HCT116 (cell line): ENCODE data around the gene ARCN1. TPM values are rescaled to one million over a fixed set of nuclear protein-coding genes. Genes with fewer than 3 reads are reported as not detected.
A peak's percentile ranks its signal among the peaks of the same experiment; 100 is the strongest.

Source experiments
- ATAC-seq: fragments of 200-7000 bp; cut with Tn5 transposase; 2 replicates; pipeline ENCODE4 v1.9.1; 2020; ENCODE audit warnings: mild to moderate bottlenecking, moderate library complexity
- BruUV-seq: library from RNA; stranded (reverse); fragments of 400-500 nt; replicated peaks from 2 replicates; lab custom pipeline; 2021; lab: Mats Ljungman, UMichigan
- CTCF ChIA-PET: fragments of 300-600 bp; sonication (Branson Sonifier 250); formaldehyde crosslinking; loops from one replicate; lab custom pipeline; 2021; ENCODE audit warnings: antibody characterized with exemption; lab: Charles Lee
- POLR2A ChIA-PET: fragments of 300-600, 350-600 bp; sonication (Branson Sonifier 250); formaldehyde crosslinking; loops from one replicate; lab custom pipeline; 2021; ENCODE audit warnings: antibody characterized with exemption; lab: Charles Lee
- RAD21 ChIA-PET, 2 experiments: fragments of 300-600 bp; sonication (Branson Sonifier 250); formaldehyde crosslinking; loops; one replicate each; lab custom pipeline; 2023; ENCODE audit warnings: low total read pairs in 2 of 2; ENCODE audit not compliant: uncharacterized antibody in 2 of 2, unreplicated experiment in 2 of 2, low non-redundant PET in 1 of 2; lab: Charles Lee
- DNase-seq: peaks from one replicate; pipeline ENCODE4 v3.0.0-alpha.2; 2010; ENCODE audit warnings: low read depth, low spot score
- H2AFZ ChIP-seq: fragments of 200-600 bp; shearing (Covaris generic), sonication (generic); 2 replicates; pipeline ENCODE4 v1.6.1; 2017; ENCODE audit warnings: low read depth, mixed run types, mixed read lengths, antibody characterized with exemption, low read length; ENCODE audit not compliant: poor library complexity, severe bottlenecking
- H3K27ac ChIP-seq: 2 replicates; pipeline ENCODE4 v1.5.1; 2012; ENCODE audit warnings: low read depth, low read length
- H3K27me3 ChIP-seq: fragments of 200-600 bp; sonication (generic); 2 replicates; pipeline ENCODE4 v1.6.1; 2016; ENCODE audit warnings: mixed run types, low read length, mixed read lengths; ENCODE audit not compliant: insufficient read depth
- H3K36me3 ChIP-seq, 2 experiments: fragments of 200-500 bp in 1 of 2; fragments of 200-600 bp in 1 of 2; sonication (Bioruptor generic) in 1 of 2; sonication (generic) in 1 of 2; 2 replicates each; pipeline versions ENCODE4 v1.5.1 to v1.6.1; 2014 to 2016; ENCODE audit warnings: low read length in 2 of 2, inconsistent platforms in 1 of 2, mixed read lengths in 1 of 2, mixed run types in 1 of 2; ENCODE audit not compliant: insufficient read depth in 2 of 2, control insufficient read depth in 1 of 2
- H3K4me1 ChIP-seq, 2 experiments: fragments of 200-600 bp in 1 of 2; sonication (generic) in 1 of 2; 2 replicates each; pipeline versions ENCODE4 v1.5.1 to v1.6.1; 2012 to 2017; ENCODE audit warnings: low read length in 2 of 2, inconsistent platforms in 1 of 2, mild to moderate bottlenecking in 1 of 2, mixed read lengths in 1 of 2, mixed run types in 1 of 2, moderate library complexity in 1 of 2; ENCODE audit not compliant: insufficient read depth in 2 of 2, control insufficient read depth in 1 of 2
- H3K4me2 ChIP-seq: fragments of 200-600 bp; sonication (generic); 2 replicates; pipeline ENCODE4 v1.6.1; 2017; ENCODE audit warnings: mixed run types, low read length, mixed read lengths
- H3K4me3 ChIP-seq, 2 experiments: fragments of 200-600 bp in 1 of 2; sonication (generic) in 1 of 2; replicated peaks in 1 of 2; 2 replicates each; pipeline ENCODE4 v1.5.1; 2011 to 2016; ENCODE audit warnings: low read length in 2 of 2, control low read depth in 1 of 2, low read depth in 1 of 2, mild to moderate bottlenecking in 1 of 2, mixed read lengths in 1 of 2, mixed run types in 1 of 2
- H3K79me2 ChIP-seq: fragments of 200-600 bp; sonication (generic); 2 replicates; pipeline ENCODE4 v1.6.1; 2017; ENCODE audit warnings: mild to moderate bottlenecking, mixed run types, low read length, moderate library complexity, mixed read lengths; ENCODE audit not compliant: insufficient read depth
- H3K9ac ChIP-seq: fragments of 200-600 bp; sonication (generic); 2 replicates; pipeline ENCODE4 v1.6.1; 2016; ENCODE audit warnings: low read length, mixed read lengths
- H3K9me2 ChIP-seq: fragments of 200-600 bp; sonication (generic), shearing (Covaris generic); 2 replicates; pipeline ENCODE4 v1.6.1; 2017; ENCODE audit warnings: mixed run types, mild to moderate bottlenecking, moderate library complexity; ENCODE audit not compliant: insufficient read depth
- H3K9me3 ChIP-seq, 2 experiments: fragments of 200-500 bp in 1 of 2; fragments of 200-600 bp in 1 of 2; sonication (Bioruptor generic) in 1 of 2; sonication (generic) in 1 of 2; 2 replicates each; pipeline ENCODE4 v1.6.1; 2014 to 2017; ENCODE audit warnings: low read length in 2 of 2, mixed read lengths in 2 of 2, inconsistent platforms in 1 of 2, low read depth in 1 of 2, mild to moderate bottlenecking in 1 of 2, mixed run types in 1 of 2, moderate library complexity in 1 of 2; ENCODE audit not compliant: control insufficient read depth in 1 of 2, insufficient read depth in 1 of 2
- H4K20me1 ChIP-seq: fragments of 200-600 bp; sonication (generic), shearing (Covaris generic); 2 replicates; pipeline ENCODE4 v1.6.1; 2017; ENCODE audit warnings: mixed run types, mild to moderate bottlenecking, moderate library complexity; ENCODE audit not compliant: insufficient read depth
- CBX3 ChIP-seq: IDR thresholded peaks from 2 replicates; pipeline ENCODE4 v1.6.1; 2012; ENCODE audit warnings: low read depth
- JUND ChIP-seq: IDR thresholded peaks from 2 replicates; pipeline ENCODE4 v1.6.1; 2012
- POLR2A ChIP-seq: IDR thresholded peaks from 2 replicates; pipeline ENCODE4 v1.7.0; 2011; ENCODE audit warnings: borderline replicate concordance; ENCODE audit not compliant: insufficient read depth, insufficient read length; ENCODE audit errors: extremely low read depth
- RAD21 ChIP-seq: IDR thresholded peaks from 2 replicates; pipeline ENCODE4 v1.6.1; 2012; ENCODE audit warnings: low read depth, mild to moderate bottlenecking
- SP1 ChIP-seq: IDR thresholded peaks from 2 replicates; pipeline ENCODE4 v1.6.1; 2012; ENCODE audit warnings: low read depth
- SRF ChIP-seq: IDR thresholded peaks from 2 replicates; pipeline ENCODE4 v1.6.1; 2012; ENCODE audit warnings: low read depth
- TCF7L2 ChIP-seq: IDR thresholded peaks from 2 replicates; pipeline ENCODE4 v1.7.0; 2011; ENCODE audit warnings: borderline replicate concordance, inconsistent platforms; ENCODE audit not compliant: insufficient read depth, insufficient read length; ENCODE audit errors: extremely low read depth
- ZFX ChIP-seq: fragments of 450-650 bp; IDR thresholded peaks from 2 replicates; pipeline ENCODE4 v1.6.1; 2017
- intact Hi-C: fragments of 100-400 bp; cut with micrococcal nuclease; formaldehyde crosslinking; loops from 2 replicates; pipeline ENCODE4 v1.10.0; 2022
- total RNA-seq: library from RNA; stranded (reverse); gene quantifications from one replicate; pipeline ENCODE4 v1.2.1, GENCODE V29; 2021; ENCODE audit not compliant: unreplicated experiment
- TF ChIP-seq, protein P1 (sequence below): IDR thresholded peaks from 2 replicates; pipeline ENCODE4 v1.6.1; 2011; ENCODE audit warnings: mild to moderate bottlenecking, low read length, moderate library complexity; ENCODE audit not compliant: insufficient replicate concordance; ENCODE audit errors: extremely low read depth
- TF ChIP-seq, protein P2 (sequence below): IDR thresholded peaks from 2 replicates; pipeline ENCODE4 v1.6.1; 2012; ENCODE audit warnings: low read depth
- TF ChIP-seq, protein P3 (sequence below): IDR thresholded peaks from 2 replicates; pipeline ENCODE4 v1.6.1; 2012
- TF ChIP-seq, protein P4 (sequence below): IDR thresholded peaks from 2 replicates; pipeline ENCODE4 v1.6.1; 2012
- TF ChIP-seq, protein P5 (sequence below), 3 experiments: fragments of 200-600 bp in 1 of 3; sonication (generic) in 1 of 3; IDR thresholded peaks in 2 of 3; conservative IDR thresholded peaks in 1 of 3; 2 replicates each; pipeline ENCODE4 v1.5.1; 2012 to 2017; ENCODE audit warnings: low read depth in 2 of 3, low read length in 2 of 3, antibody characterized with exemption in 1 of 3, borderline replicate concordance in 1 of 3, control low read depth in 1 of 3, mild to moderate bottlenecking in 1 of 3, mixed read lengths in 1 of 3, mixed run types in 1 of 3, moderate library complexity in 1 of 3; ENCODE audit not compliant: insufficient read depth in 1 of 3

The ARCN1 gene
- total RNA-seq, 1 experiment from 2014 or later: 147 TPM

DNA sequence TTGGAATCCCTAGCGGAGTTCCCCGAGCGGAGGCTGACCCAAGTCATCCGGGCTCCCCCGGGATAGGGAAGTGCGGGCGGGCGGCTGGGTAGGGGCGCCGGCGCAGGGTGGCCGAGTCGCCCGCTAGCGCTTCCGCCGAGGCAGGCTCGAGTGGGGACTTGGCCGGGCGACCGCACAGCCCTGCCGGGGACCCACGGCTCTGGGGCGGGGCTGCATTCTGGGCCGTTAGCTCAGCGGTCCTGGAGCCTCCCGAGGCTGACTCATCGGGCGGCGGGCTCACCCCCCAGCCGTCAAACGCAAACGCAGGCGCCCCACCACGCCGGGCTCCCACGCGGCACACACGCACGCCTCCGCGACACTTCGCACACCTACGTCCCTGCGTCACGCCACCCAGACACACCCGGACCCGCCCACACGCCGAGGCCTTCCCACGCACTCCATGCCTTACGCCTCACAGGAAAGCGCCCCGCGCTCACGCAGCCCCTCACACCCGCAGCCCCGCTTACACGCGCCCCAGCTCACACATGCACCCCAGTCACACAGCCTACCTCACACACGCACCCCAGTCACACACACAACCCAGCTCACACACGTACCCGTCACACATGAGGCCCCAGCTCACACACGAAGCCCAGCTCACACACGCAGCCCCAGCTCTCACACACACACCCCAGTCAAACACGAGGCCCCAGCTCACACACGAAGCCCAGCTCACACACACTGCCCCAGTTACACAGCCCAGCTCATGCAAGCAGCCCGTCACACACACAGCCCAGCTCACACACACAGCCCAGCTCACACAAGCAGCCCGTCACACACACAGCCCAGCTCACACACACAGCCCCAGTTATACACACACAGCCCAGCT is 36.4 kb downstream of the ARCN1 start (continued):
- TF ChIP-seq, protein P1, sequence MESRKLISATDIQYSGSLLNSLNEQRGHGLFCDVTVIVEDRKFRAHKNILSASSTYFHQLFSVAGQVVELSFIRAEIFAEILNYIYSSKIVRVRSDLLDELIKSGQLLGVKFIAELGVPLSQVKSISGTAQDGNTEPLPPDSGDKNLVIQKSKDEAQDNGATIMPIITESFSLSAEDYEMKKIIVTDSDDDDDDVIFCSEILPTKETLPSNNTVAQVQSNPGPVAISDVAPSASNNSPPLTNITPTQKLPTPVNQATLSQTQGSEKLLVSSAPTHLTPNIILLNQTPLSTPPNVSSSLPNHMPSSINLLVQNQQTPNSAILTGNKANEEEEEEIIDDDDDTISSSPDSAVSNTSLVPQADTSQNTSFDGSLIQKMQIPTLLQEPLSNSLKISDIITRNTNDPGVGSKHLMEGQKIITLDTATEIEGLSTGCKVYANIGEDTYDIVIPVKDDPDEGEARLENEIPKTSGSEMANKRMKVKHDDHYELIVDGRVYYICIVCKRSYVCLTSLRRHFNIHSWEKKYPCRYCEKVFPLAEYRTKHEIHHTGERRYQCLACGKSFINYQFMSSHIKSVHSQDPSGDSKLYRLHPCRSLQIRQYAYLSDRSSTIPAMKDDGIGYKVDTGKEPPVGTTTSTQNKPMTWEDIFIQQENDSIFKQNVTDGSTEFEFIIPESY: no peak
- TF ChIP-seq POLR2A: no peak
- TF ChIP-seq, all 23 proteins: peak for 5

DNA sequence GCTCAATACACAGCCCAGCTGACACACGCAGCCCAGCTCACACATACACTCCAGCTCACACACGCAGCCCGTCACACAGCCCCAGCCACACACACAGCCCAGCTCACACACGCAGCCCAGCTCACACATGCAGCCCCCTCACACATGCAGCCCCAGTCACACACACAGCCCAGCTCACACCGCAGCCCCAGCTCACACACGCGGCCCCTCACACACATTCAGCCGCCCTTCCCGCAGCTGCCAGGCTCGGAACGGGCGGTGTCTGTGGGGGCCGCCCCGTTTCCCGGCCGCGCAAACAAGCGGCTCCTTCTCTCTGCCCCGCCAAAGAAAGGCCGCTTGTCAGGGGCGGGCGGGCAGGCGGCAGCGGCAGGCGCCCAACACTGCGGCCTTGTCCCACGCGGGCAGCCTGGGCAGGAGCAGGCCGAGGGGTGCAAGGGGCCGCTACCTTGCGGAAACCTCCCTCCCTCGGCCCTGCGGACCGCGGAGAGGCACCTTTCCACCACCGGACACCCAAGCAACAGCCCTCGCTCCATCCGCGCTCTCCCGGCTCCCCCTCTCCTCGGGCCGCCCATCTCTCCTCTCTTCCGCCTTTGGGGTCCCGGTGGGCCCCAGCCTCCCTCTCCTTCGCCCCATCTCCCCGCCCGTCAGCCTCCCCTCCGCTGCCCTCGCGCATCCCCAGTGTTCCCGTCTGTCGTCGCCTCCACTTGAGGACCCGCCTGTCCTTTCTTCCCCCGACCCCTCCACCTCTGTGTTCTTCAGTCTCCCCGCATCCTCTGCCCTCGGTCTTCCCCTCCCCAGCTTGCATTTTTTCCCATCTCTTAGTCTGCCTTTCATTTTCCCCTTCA is 37.4 kb downstream of the ARCN1 start:
- peak overlapping the region; percentile 59; the same call in 1 of the 2 replicates for H3K27ac ChIP-seq
- TF ChIP-seq, protein P2, sequence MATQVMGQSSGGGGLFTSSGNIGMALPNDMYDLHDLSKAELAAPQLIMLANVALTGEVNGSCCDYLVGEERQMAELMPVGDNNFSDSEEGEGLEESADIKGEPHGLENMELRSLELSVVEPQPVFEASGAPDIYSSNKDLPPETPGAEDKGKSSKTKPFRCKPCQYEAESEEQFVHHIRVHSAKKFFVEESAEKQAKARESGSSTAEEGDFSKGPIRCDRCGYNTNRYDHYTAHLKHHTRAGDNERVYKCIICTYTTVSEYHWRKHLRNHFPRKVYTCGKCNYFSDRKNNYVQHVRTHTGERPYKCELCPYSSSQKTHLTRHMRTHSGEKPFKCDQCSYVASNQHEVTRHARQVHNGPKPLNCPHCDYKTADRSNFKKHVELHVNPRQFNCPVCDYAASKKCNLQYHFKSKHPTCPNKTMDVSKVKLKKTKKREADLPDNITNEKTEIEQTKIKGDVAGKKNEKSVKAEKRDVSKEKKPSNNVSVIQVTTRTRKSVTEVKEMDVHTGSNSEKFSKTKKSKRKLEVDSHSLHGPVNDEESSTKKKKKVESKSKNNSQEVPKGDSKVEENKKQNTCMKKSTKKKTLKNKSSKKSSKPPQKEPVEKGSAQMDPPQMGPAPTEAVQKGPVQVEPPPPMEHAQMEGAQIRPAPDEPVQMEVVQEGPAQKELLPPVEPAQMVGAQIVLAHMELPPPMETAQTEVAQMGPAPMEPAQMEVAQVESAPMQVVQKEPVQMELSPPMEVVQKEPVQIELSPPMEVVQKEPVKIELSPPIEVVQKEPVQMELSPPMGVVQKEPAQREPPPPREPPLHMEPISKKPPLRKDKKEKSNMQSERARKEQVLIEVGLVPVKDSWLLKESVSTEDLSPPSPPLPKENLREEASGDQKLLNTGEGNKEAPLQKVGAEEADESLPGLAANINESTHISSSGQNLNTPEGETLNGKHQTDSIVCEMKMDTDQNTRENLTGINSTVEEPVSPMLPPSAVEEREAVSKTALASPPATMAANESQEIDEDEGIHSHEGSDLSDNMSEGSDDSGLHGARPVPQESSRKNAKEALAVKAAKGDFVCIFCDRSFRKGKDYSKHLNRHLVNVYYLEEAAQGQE: no peak
- TF ChIP-seq SRF (no peak), RAD21 (no peak), TCF7L2 (no peak), JUND (no peak), SP1 (no peak), CBX3 (no peak), ZFX (no peak)
- TF ChIP-seq, protein P3, sequence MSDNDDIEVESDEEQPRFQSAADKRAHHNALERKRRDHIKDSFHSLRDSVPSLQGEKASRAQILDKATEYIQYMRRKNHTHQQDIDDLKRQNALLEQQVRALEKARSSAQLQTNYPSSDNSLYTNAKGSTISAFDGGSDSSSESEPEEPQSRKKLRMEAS: no peak
- TF ChIP-seq, protein P4, sequence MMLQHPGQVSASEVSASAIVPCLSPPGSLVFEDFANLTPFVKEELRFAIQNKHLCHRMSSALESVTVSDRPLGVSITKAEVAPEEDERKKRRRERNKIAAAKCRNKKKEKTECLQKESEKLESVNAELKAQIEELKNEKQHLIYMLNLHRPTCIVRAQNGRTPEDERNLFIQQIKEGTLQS: no peak
- TF ChIP-seq, protein P5, sequence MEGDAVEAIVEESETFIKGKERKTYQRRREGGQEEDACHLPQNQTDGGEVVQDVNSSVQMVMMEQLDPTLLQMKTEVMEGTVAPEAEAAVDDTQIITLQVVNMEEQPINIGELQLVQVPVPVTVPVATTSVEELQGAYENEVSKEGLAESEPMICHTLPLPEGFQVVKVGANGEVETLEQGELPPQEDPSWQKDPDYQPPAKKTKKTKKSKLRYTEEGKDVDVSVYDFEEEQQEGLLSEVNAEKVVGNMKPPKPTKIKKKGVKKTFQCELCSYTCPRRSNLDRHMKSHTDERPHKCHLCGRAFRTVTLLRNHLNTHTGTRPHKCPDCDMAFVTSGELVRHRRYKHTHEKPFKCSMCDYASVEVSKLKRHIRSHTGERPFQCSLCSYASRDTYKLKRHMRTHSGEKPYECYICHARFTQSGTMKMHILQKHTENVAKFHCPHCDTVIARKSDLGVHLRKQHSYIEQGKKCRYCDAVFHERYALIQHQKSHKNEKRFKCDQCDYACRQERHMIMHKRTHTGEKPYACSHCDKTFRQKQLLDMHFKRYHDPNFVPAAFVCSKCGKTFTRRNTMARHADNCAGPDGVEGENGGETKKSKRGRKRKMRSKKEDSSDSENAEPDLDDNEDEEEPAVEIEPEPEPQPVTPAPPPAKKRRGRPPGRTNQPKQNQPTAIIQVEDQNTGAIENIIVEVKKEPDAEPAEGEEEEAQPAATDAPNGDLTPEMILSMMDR (IDR thresholded peaks at IDR 0.05 in 2 of 3, conservative IDR thresholded peaks at IDR 0.05 in 1 of 3; ENCODE audit: borderline replicate concordance in 1 of 3, insufficient read depth in 1 of 3, low read depth in 2 of 3, low read length in 2 of 3): no peak

More for the DNA sequence above, 37.4 kb downstream of the ARCN1 start:
- Histone ChIP-seq H3K9ac (no peak overlapping the region), H3K9me2 (no peaks in the 10 kb centered on the region), H3K79me2 (no peaks in the 10 kb centered on the region), H3K4me3 (no peak overlapping the region), H3K4me2 (no peak overlapping the region), H3K36me3 (no peaks in the 10 kb centered on the region), H3K4me1 (peaks cover 12 to 35% of the 10 kb centered on the region in 2 experiments; a peak in 3 of 4 replicates), H2AFZ (no peak overlapping the region), H3K27me3 (no peaks in the 10 kb centered on the region), H4K20me1 (no peaks in the 10 kb centered on the region), H3K9me3 (no peaks in the 10 kb centered on the region)
- ATAC-seq (no peak), DNase-seq (no peak)
- RAD21 ChIA-PET: interaction anchor here in 1 of 2 experiments (0.7 kb wide), 1 partner anchor 26 kb away, joined by 4 read pairs; no protein-coding TSS in a partner anchor
- no TSS peak for BruUV-seq
- POLR2A ChIA-PET: interaction anchor here (3.5 kb wide), 1 partner anchor 12 kb away, joined by 19 read pairs; no protein-coding TSS in a partner anchor
- CTCF ChIA-PET: interaction anchor here (0.7 to 2.6 kb wide), 5 partner anchors 8 to 80 kb away, joined by 3 to 10 read pairs (median 6); no protein-coding TSS in a partner anchor
- intact Hi-C loops: loop anchor here (5.0 kb wide), 1 partner anchor 462 kb away; no protein-coding TSS in a partner anchor
